OCI-LY1 (cell line): ENCODE results near the gene CDC25C.

Source experiments
- EZH2 ChIP-seq: fragments of 200-600 bp; sonication (generic), shearing (Covaris generic); IDR thresholded peaks from 2 replicates; pipeline ENCODE4 v1.8.0; 2017; ENCODE audit warnings: borderline replicate concordance, mixed run types, mild to moderate bottlenecking, antibody characterized with exemption, low read length, moderate library complexity, mixed read lengths
- TF ChIP-seq, protein P1 (sequence below): fragments of 200-600 bp; sonication (generic), shearing (Covaris generic); IDR thresholded peaks from 2 replicates; pipeline ENCODE4 v1.5.1; 2017; ENCODE audit warnings: mild to moderate bottlenecking, antibody characterized with exemption, low read length, moderate library complexity, mixed read lengths

DNA sequence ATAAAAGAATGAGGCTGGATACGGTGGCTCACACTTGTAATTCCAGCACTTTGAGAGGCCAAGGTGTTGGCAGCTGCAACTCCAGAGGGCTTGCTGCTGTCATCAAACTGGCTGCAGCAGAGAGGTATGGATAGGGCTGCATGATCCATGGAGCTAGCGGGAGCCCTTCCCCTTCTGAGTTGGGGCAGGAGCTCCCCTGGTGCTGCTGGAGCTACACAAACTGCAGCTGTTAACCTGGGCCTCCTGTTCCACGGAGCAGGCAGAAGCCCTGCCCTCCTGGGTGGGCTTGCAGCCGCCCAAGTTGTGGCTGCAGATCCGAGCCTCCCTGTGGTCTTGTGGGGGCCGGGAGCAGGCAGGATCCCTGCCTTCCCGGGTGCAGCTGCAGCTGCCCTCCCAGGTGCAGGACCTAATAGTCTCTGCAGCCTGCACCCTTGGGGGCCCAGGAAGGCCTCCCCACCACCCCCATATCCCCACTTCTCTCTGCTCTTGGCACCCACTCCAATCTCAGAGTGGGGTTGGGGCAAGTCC, 15.8 kb downstream of the CDC25C start:
- TF ChIP-seq, protein P1, sequence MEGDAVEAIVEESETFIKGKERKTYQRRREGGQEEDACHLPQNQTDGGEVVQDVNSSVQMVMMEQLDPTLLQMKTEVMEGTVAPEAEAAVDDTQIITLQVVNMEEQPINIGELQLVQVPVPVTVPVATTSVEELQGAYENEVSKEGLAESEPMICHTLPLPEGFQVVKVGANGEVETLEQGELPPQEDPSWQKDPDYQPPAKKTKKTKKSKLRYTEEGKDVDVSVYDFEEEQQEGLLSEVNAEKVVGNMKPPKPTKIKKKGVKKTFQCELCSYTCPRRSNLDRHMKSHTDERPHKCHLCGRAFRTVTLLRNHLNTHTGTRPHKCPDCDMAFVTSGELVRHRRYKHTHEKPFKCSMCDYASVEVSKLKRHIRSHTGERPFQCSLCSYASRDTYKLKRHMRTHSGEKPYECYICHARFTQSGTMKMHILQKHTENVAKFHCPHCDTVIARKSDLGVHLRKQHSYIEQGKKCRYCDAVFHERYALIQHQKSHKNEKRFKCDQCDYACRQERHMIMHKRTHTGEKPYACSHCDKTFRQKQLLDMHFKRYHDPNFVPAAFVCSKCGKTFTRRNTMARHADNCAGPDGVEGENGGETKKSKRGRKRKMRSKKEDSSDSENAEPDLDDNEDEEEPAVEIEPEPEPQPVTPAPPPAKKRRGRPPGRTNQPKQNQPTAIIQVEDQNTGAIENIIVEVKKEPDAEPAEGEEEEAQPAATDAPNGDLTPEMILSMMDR = no peak
- TF ChIP-seq EZH2 = no peak
